H1 (cell line): Measurements from ENCODE around the gene CBL. TPM values are rescaled to one million over a fixed set of nuclear protein-coding genes. Genes with fewer than 3 reads are reported as not detected.

Experiments
- CTCF ChIA-PET: fragments of 300-600 bp; sonication (Branson Sonifier 250); formaldehyde crosslinking; loops from one replicate; lab custom pipeline; 2021; ENCODE audit not compliant: partially characterized antibody; lab: Charles Lee
- POLR2A ChIA-PET: fragments of 300-600 bp; sonication (Branson Sonifier 250); formaldehyde crosslinking; loops from one replicate; lab custom pipeline; 2021; ENCODE audit warnings: inconsistent platforms; ENCODE audit not compliant: partially characterized antibody; lab: Charles Lee
- DNase-seq, 2 experiments: peaks; one replicate each; pipeline versions ENCODE4 v3.0.0 to v3.0.0-alpha.2; 2010 to 2022; ENCODE audit warnings: low spot score in 2 of 2, low read depth in 1 of 2, mixed read lengths in 1 of 2
- FAIRE-seq: peaks from 2 replicates; lab custom pipeline; 2011; peaks lifted over from hg19 to GRCh38; lab: Jason Lieb, UNC
- H2AFZ ChIP-seq: 2 replicates; pipeline ENCODE4 v1.8.1; 2012; ENCODE audit warnings: low read length, inconsistent platforms
- H2AK5ac ChIP-seq: 2 replicates; pipeline ENCODE4 v1.6.1; 2013; ENCODE audit warnings: low read depth, low read length
- H2BK120ac ChIP-seq: replicated peaks from 2 replicates; pipeline ENCODE3; 2013; ENCODE audit warnings: low read depth, low read length, inconsistent platforms
- H2BK12ac ChIP-seq: 2 replicates; pipeline ENCODE4 v1.6.1; 2013; ENCODE audit warnings: low read depth, low read length
- H2BK15ac ChIP-seq: 2 replicates; pipeline ENCODE4 v1.6.1; 2013; ENCODE audit warnings: low read length
- H2BK20ac ChIP-seq: 2 replicates; pipeline ENCODE4 v1.6.1; 2013; ENCODE audit warnings: low read length
- H2BK5ac ChIP-seq: 2 replicates; pipeline ENCODE4 v1.6.1; 2013; ENCODE audit warnings: low read depth, low read length
- H3K14ac ChIP-seq: 2 replicates; pipeline ENCODE4 v1.6.1; 2013; ENCODE audit warnings: inconsistent platforms; ENCODE audit not compliant: insufficient read length
- H3K18ac ChIP-seq: 2 replicates; pipeline ENCODE4 v1.6.1; 2013; ENCODE audit warnings: low read length; ENCODE audit errors: extremely low read depth
- H3K23ac ChIP-seq: 2 replicates; pipeline ENCODE4 v1.6.1; 2013; ENCODE audit warnings: inconsistent platforms; ENCODE audit not compliant: insufficient read length
- H3K23me2 ChIP-seq: 2 replicates; pipeline ENCODE4 v1.6.1; 2013; ENCODE audit warnings: low read depth, low read length
- H3K27ac ChIP-seq: 2 replicates; pipeline ENCODE4 v1.6.1; 2011; ENCODE audit warnings: low read depth, low read length, inconsistent platforms
- H3K27me3 ChIP-seq, 4 experiments: replicated peaks in 1 of 4; 1 replicate in 1 of 4; 2 replicates in 3 of 4; pipeline versions ENCODE4 v1.6.1 to v1.8.1; 2011 to 2013; ENCODE audit warnings: low read length in 3 of 4, mild to moderate bottlenecking in 3 of 4, inconsistent platforms in 2 of 4, mixed read lengths in 2 of 4, moderate library complexity in 1 of 4; ENCODE audit not compliant: control insufficient read depth in 3 of 4, insufficient read depth in 3 of 4; ENCODE audit errors: extremely low read depth in 1 of 4
- H3K36me3 ChIP-seq, 4 experiments: 2 replicates each; pipeline versions ENCODE4 v1.6.1 to v1.8.1; 2011 to 2013; ENCODE audit warnings: mild to moderate bottlenecking in 4 of 4, low read length in 3 of 4, moderate library complexity in 2 of 4, control low read depth in 1 of 4, inconsistent platforms in 1 of 4; ENCODE audit not compliant: insufficient read depth in 4 of 4, control insufficient read depth in 2 of 4
- H3K4ac ChIP-seq: replicated peaks from 2 replicates; pipeline ENCODE3; 2013; ENCODE audit warnings: low read length, low read depth, mixed read lengths, inconsistent platforms; ENCODE audit not compliant: insufficient read length
- H3K4me1 ChIP-seq, 4 experiments: replicated peaks in 1 of 4; 1 replicate in 1 of 4; 2 replicates in 3 of 4; pipeline versions ENCODE4 v1.6.1 to v1.8.1; 2011 to 2013; ENCODE audit warnings: low read length in 3 of 4, inconsistent platforms in 2 of 4, mixed read lengths in 1 of 4; ENCODE audit not compliant: insufficient read depth in 4 of 4, control insufficient read depth in 3 of 4
- H3K4me2 ChIP-seq, 2 experiments: 2 replicates each; pipeline versions ENCODE4 v1.6.1 to v1.8.1; 2011 to 2013; ENCODE audit warnings: low read depth in 2 of 2, low read length in 2 of 2, control low read depth in 1 of 2, inconsistent platforms in 1 of 2, mild to moderate bottlenecking in 1 of 2; ENCODE audit not compliant: insufficient read depth in 1 of 2
- H3K4me3 ChIP-seq, 4 experiments: fragments of 200-600, 300-600 bp in 1 of 4; sonication (generic), shearing (Covaris generic), sonication (Bioruptor Twin) in 1 of 4; 2 replicates each; pipeline versions ENCODE4 v1.5.1 to v1.8.1; 2011 to 2016; ENCODE audit warnings: low read length in 4 of 4, low read depth in 3 of 4, control low read depth in 2 of 4, inconsistent platforms in 2 of 4, mild to moderate bottlenecking in 2 of 4, mixed read lengths in 1 of 4, moderate library complexity in 1 of 4; ENCODE audit not compliant: insufficient read depth in 2 of 4; ENCODE audit errors: extremely low read depth in 1 of 4
- H3K56ac ChIP-seq: replicated peaks from 2 replicates; pipeline ENCODE3; 2013; ENCODE audit warnings: low read depth, mild to moderate bottlenecking, mixed read lengths, low read length, inconsistent platforms; ENCODE audit not compliant: insufficient read length
- H3K79me1 ChIP-seq: 2 replicates; pipeline ENCODE4 v1.6.1; 2013; ENCODE audit warnings: low read depth, low read length, control low read depth
- H3K79me2 ChIP-seq, 2 experiments: 2 replicates each; pipeline versions ENCODE4 v1.6.1 to v1.8.1; 2012 to 2013; ENCODE audit warnings: low read length in 2 of 2, mild to moderate bottlenecking in 2 of 2, inconsistent platforms in 1 of 2; ENCODE audit not compliant: insufficient read depth in 2 of 2, control insufficient read depth in 1 of 2
- H3K9ac ChIP-seq, 4 experiments: replicated peaks in 1 of 4; 1 replicate in 1 of 4; 2 replicates in 3 of 4; pipeline versions ENCODE4 v1.6.1 to v1.8.1; 2011 to 2013; ENCODE audit warnings: low read depth in 3 of 4, low read length in 3 of 4, control low read depth in 2 of 4, mild to moderate bottlenecking in 2 of 4, moderate library complexity in 2 of 4, inconsistent platforms in 1 of 4; ENCODE audit errors: extremely low read depth in 1 of 4
- H3K9me3 ChIP-seq, 2 experiments: 2 replicates each; pipeline versions ENCODE4 v1.6.1 to v1.8.1; 2012 to 2013; ENCODE audit warnings: mild to moderate bottlenecking in 2 of 2, moderate library complexity in 2 of 2, control low read depth in 1 of 2, inconsistent platforms in 1 of 2, low read depth in 1 of 2, low read length in 1 of 2, mixed read lengths in 1 of 2; ENCODE audit not compliant: insufficient read depth in 2 of 2
- H4K20me1 ChIP-seq, 2 experiments: replicated peaks in 1 of 2; 2 replicates each; pipeline versions ENCODE3 to v1.8.1; 2011 to 2013; ENCODE audit warnings: inconsistent platforms in 2 of 2, low read length in 2 of 2, mild to moderate bottlenecking in 1 of 2; ENCODE audit not compliant: insufficient read depth in 2 of 2, control insufficient read depth in 1 of 2
- H4K5ac ChIP-seq: 2 replicates; pipeline ENCODE4 v1.6.1; 2013; ENCODE audit warnings: low read length, low read depth, mixed read lengths, inconsistent platforms; ENCODE audit not compliant: insufficient read length
- H4K8ac ChIP-seq: 2 replicates; pipeline ENCODE4 v1.8.0; 2013; ENCODE audit warnings: mild to moderate bottlenecking, moderate library complexity, low read length, inconsistent platforms; ENCODE audit not compliant: insufficient read depth; ENCODE audit errors: extremely low read depth
- H4K91ac ChIP-seq: replicated peaks from 2 replicates; pipeline ENCODE3; 2013; ENCODE audit warnings: low read length, mixed read lengths, inconsistent platforms; ENCODE audit not compliant: insufficient read length
- BCL11A ChIP-seq, 2 experiments: IDR thresholded peaks; one replicate each; pipeline ENCODE4 v1.6.1; 2011; ENCODE audit warnings: low read depth in 2 of 2, low read length in 2 of 2, mild to moderate bottlenecking in 2 of 2
- GABPA ChIP-seq: IDR thresholded peaks from 2 replicates; pipeline ENCODE4 v1.6.1; 2011; ENCODE audit warnings: mild to moderate bottlenecking, low read length, moderate library complexity, borderline replicate concordance; ENCODE audit not compliant: insufficient read depth
- RFX5 ChIP-seq: IDR thresholded peaks from 2 replicates; pipeline ENCODE4 v1.6.1; 2011; ENCODE audit warnings: low read depth, low read length, improper control_type of control experiment, borderline replicate concordance
- SIN3A ChIP-seq, 2 experiments: IDR thresholded peaks in 1 of 2; conservative IDR thresholded peaks in 1 of 2; 2 replicates each; pipeline ENCODE4 v1.6.1; 2011 to 2012; ENCODE audit warnings: low read length in 2 of 2, improper control_type of control experiment in 1 of 2, low read depth in 1 of 2, mild to moderate bottlenecking in 1 of 2
- SP4 ChIP-seq: IDR thresholded peaks from 2 replicates; pipeline ENCODE4 v1.6.1; 2012; ENCODE audit warnings: low read length, inconsistent platforms
- WGBS, 2 experiments: shearing (Covaris generic) in 1 of 2; methylation state at CpG; one replicate each; pipeline versions ENCODE4 v1.1.6 to v1.1.7; 2013 to 2015; ENCODE audit warnings: low lambda C conversion rate in 2 of 2, mixed read lengths in 2 of 2, inconsistent platforms in 1 of 2, low coverage in 1 of 2, missing lambda C conversion rate in 1 of 2; ENCODE audit not compliant: insufficient replicate concordance in 2 of 2, insufficient coverage in 1 of 2, insufficient read length in 1 of 2; ENCODE audit errors: extremely low coverage in 1 of 2, missing lambda C conversion rate in 1 of 2; 5-methylcytosine and 5-hydroxymethylcytosine counted together
- polyA plus RNA-seq, 7 experiments: library from polyadenylated mRNA; depleted of rRNA in 3 of 7; stranded (reverse) in 5 of 7; unstranded in 2 of 7; fragments of >200 nt in 5 of 7; fragments of 200-250 nt in 2 of 7; gene quantifications; 1 replicate in 5 of 7; 2 replicates in 1 of 7; 4 replicates in 1 of 7; pipeline versions ENCODE4 v1.2.1 to v1.2.3, GENCODE V29; 2011 to 2013; ENCODE audit warnings: missing spikeins in 2 of 7, mixed read lengths in 2 of 7
- total RNA-seq: library from RNA; stranded (reverse); fragmentation: NEBNext Ultra II Directional; extraction: Animal tissue kit (Norgen Biotek cat#: 25700); gene quantifications from 2 replicates; pipeline ENCODE4 v1.2.1, GENCODE V29; 2021
- TF ChIP-seq, protein P1 (sequence below): IDR thresholded peaks from 2 replicates; pipeline ENCODE4 v1.6.1; 2012; ENCODE audit warnings: inconsistent platforms
- TF ChIP-seq, protein P2 (sequence below), 3 experiments: IDR thresholded peaks; 1 replicate in 2 of 3; 2 replicates in 1 of 3; pipeline versions ENCODE4 v1.5.1 to v1.6.1; 2011; ENCODE audit warnings: low read length in 3 of 3, mild to moderate bottlenecking in 3 of 3, inconsistent platforms in 2 of 3, low read depth in 1 of 3, moderate library complexity in 1 of 3; ENCODE audit not compliant: insufficient read depth in 1 of 3; ENCODE audit errors: control extremely low read depth in 1 of 3

CBL gene
- total and polyA plus RNA-seq, 2 of the 8 experiments (the other 6 are each of a cell fraction or from before 2014, with no cell fraction given) = 23.1 to 57.8 TPM

DNA sequence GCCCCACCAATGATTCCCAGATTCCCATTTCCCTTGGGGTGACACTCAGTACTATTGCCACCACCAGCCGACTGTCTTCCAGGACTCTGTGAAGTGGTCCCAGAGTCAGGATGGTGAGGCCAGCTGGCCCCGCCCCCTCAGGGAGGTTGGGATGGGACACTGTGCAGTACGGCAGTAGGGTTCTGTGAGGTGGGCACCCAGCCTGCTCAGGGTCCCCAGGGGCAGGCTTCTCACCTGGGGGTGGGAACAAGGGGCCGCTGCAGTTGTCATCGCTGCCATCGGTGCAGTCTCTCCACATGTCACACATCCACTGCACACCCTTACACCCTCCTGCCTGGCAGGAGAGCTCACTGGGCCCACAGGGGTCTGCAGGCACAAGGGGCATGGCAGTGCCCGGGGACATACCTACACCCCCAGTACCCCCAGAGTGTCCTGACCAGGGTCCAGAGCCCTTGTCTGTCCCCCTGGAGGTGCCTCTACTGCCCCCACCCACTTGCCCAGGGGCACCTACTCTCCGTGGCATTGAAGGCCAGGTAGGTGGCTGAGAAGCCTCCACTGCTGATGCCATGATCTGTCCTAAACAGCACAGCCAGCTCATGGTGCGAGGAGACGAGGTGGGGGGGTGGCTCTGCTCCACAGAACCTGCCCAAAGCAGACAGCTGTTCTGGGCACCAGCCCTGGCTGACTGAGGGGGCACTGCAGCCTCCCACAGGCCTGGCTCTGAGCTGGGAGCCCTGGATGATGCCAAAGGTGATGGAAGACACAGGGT is 136.4 kb downstream of the CBL start:
- H3K4ac ChIP-seq = no peak overlapping the region
- H3K4me2 ChIP-seq = no peak overlapping the region
- no peaks in the 10 kb centered on the region for H3K36me3 ChIP-seq
- peaks cover 12 to 44% (median 33%) of the 10 kb centered on the region in 4 experiments for H3K27me3 ChIP-seq
- ChIA-PET CTCF (interaction anchor here (0.6 to 20.0 kb wide), 9 partner anchors 7 to 132 kb away, joined by 3 to 463 read pairs (median 10); partner anchors contain the start of genes MCAM and USP2), POLR2A (interaction anchor here (1.0 to 1.6 kb wide), 3 partner anchors 13 to 76 kb away, joined by 3 read pairs; no protein-coding TSS in a partner anchor)
- no peak overlapping the region for H3K9ac ChIP-seq
- H3K23me2 ChIP-seq = peaks cover 17% of the 10 kb centered on the region; the same call in 1 of the 2 replicates
- no peak overlapping the region for H3K56ac ChIP-seq
- H3K23ac ChIP-seq = no peak overlapping the region
- H3K9me3 ChIP-seq = no peaks in the 10 kb centered on the region
- H2AK5ac ChIP-seq = no peak overlapping the region
- H2BK15ac ChIP-seq = peak overlapping the region; percentile 92; the same call in 1 of the 2 replicates
- WGBS, 2 experiments = 83% methylated on average over 10 of the region's 10 CpGs; no CpG with 5 or more reads in 1 of the 2 experiments
- H2BK5ac ChIP-seq = no peak overlapping the region
- H4K8ac ChIP-seq = no peak overlapping the region
- H3K18ac ChIP-seq = no peak overlapping the region
- no peak overlapping the region for H4K91ac ChIP-seq
- no peak overlapping the region for H3K27ac ChIP-seq
- H4K20me1 ChIP-seq = peaks cover 3 to 9% of the 10 kb centered on the region in 2 experiments
- H4K5ac ChIP-seq = no peak overlapping the region
- H2BK120ac ChIP-seq = no peak overlapping the region
- FAIRE-seq (no peak), DNase-seq (no peak)
- H2BK12ac ChIP-seq = 0 out of 2 replicates have a peak overlapping the region, but pooled peaks have one; percentile 23
- H3K4me3 ChIP-seq = no peak overlapping the region
- no peak overlapping the region for H3K14ac ChIP-seq
- no peaks in the 10 kb centered on the region; the same call in 1 of the 2 replicates for H3K79me1 ChIP-seq
- H2BK20ac ChIP-seq = no peak overlapping the region
- H3K79me2 ChIP-seq = no peaks in the 10 kb centered on the region
- H3K4me1 ChIP-seq = peaks cover 5 to 25% (median 17%) of the 10 kb centered on the region in 4 experiments
- no peak overlapping the region for H2AFZ ChIP-seq
- TF ChIP-seq GABPA (no peak), RFX5 (no peak), BCL11A (IDR thresholded peaks at IDR 0.05; ENCODE audit: low read depth in 2 of 2, low read length in 2 of 2) (no peak), SIN3A (conservative IDR thresholded peaks at IDR 0.05 in 1 of 2, IDR thresholded peaks at IDR 0.05 in 1 of 2; ENCODE audit: low read depth in 1 of 2, low read length in 2 of 2) (no peak), SP4 (no peak)
- TF ChIP-seq, protein P1, sequence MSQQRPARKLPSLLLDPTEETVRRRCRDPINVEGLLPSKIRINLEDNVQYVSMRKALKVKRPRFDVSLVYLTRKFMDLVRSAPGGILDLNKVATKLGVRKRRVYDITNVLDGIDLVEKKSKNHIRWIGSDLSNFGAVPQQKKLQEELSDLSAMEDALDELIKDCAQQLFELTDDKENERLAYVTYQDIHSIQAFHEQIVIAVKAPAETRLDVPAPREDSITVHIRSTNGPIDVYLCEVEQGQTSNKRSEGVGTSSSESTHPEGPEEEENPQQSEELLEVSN = no peak
- TF ChIP-seq, protein P2, sequence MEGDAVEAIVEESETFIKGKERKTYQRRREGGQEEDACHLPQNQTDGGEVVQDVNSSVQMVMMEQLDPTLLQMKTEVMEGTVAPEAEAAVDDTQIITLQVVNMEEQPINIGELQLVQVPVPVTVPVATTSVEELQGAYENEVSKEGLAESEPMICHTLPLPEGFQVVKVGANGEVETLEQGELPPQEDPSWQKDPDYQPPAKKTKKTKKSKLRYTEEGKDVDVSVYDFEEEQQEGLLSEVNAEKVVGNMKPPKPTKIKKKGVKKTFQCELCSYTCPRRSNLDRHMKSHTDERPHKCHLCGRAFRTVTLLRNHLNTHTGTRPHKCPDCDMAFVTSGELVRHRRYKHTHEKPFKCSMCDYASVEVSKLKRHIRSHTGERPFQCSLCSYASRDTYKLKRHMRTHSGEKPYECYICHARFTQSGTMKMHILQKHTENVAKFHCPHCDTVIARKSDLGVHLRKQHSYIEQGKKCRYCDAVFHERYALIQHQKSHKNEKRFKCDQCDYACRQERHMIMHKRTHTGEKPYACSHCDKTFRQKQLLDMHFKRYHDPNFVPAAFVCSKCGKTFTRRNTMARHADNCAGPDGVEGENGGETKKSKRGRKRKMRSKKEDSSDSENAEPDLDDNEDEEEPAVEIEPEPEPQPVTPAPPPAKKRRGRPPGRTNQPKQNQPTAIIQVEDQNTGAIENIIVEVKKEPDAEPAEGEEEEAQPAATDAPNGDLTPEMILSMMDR (IDR thresholded peaks at IDR 0.05; ENCODE audit: control extremely low read depth in 1 of 3, insufficient read depth in 1 of 3, low read depth in 1 of 3, low read length in 3 of 3) = no peak
